ENCODE measurements around the gene NINJ1. TPM values are rescaled to one million over a fixed set of nuclear protein-coding genes. Genes with fewer than 3 reads are reported as not detected.
A peak's percentile ranks its signal among the peaks of the same experiment; 100 is the strongest.

Gene NINJ1
- total and polyA plus RNA-seq, 2 of the 4 experiments (the other 2 are of a cell fraction) = 21.9 to 38.8 TPM

GRCh38 chr9:93114984-93115335, 19.1 kb downstream of the NINJ1 start:
- CTCF ChIA-PET = no interaction called here
- TF ChIP-seq RCOR1 (IDR thresholded peaks at IDR 0.05; ENCODE audit: insufficient replicate concordance, low read length) = no peak
- no peak for TF ChIP-seq POLR2A (IDR thresholded peaks at IDR 0.05; ENCODE audit: low read depth, low read length)
- TF ChIP-seq RAD21 (IDR thresholded peaks at IDR 0.05; ENCODE audit: low read length) = no peak
- TF ChIP-seq FOS (IDR thresholded peaks at IDR 0.05; ENCODE audit: low read depth, low read length) = no peak
- TF ChIP-seq MAFK (IDR thresholded peaks at IDR 0.05; ENCODE audit: low read depth, low read length) = no peak
- TF ChIP-seq ELK1 (IDR thresholded peaks at IDR 0.05; ENCODE audit: borderline replicate concordance, low read depth, low read length) = no peak
- TF ChIP-seq USF2 (IDR thresholded peaks at IDR 0.05; ENCODE audit: low read depth, low read length) = no peak
- no peak for TF ChIP-seq RFX5 (IDR thresholded peaks at IDR 0.05; ENCODE audit: low read depth, low read length)
- no peak for TF ChIP-seq NFE2L2 (IDR thresholded peaks at IDR 0.05; ENCODE audit: low read depth, low read length)
- no peak for TF ChIP-seq BHLHE40 (IDR thresholded peaks at IDR 0.05; ENCODE audit: low read depth, low read length)
- TF ChIP-seq MXI1 (IDR thresholded peaks at IDR 0.05; ENCODE audit: borderline replicate concordance, low read depth, low read length) = no peak
- TF ChIP-seq CHD1 (IDR thresholded peaks at IDR 0.05; ENCODE audit: low read depth, low read length) = no peak
- TF ChIP-seq CEBPB (IDR thresholded peaks at IDR 0.05; ENCODE audit: low read depth, low read length) = no peak
- no peak for TF ChIP-seq SMC3 (IDR thresholded peaks at IDR 0.05; ENCODE audit: low read depth, low read length)
- no peak for TF ChIP-seq CTCF (conservative IDR thresholded peaks at IDR 0.05; ENCODE audit: low read depth, low read length)
- H4K20me1 ChIP-seq (ENCODE audit: insufficient read depth, low read length) = no peaks in the 10 kb centered on the region; the same call in 1 of the 2 replicates
- H2BK20ac ChIP-seq (ENCODE audit: low read depth, low read length) = no peak overlapping the region
- H2AK5ac ChIP-seq (ENCODE audit: low read depth, low read length) = no peak overlapping the region
- peak overlapping the region; percentile 15 for H2AK9ac ChIP-seq (replicated peaks; ENCODE audit: low read depth, low read length, poor library complexity)
- H2BK120ac ChIP-seq (ENCODE audit: low read depth, low read length) = no peak overlapping the region
- H3K18ac ChIP-seq (ENCODE audit: low read depth, low read length) = no peak overlapping the region
- no peak overlapping the region for H3K4me2 ChIP-seq (ENCODE audit: low read depth, low read length)
- H2BK15ac ChIP-seq (ENCODE audit: low read depth, low read length) = no peak overlapping the region
- H2AFZ ChIP-seq (replicated peaks; ENCODE audit: low read length, poor library complexity) = no peak overlapping the region
- POLR2A ChIA-PET (ENCODE audit: unreplicated experiment) = no interaction called here
- H4K8ac ChIP-seq (ENCODE audit: low read depth in 2 of 2, low read length in 2 of 2) = no peak overlapping the region
- DNase-seq = no peak
- H4K91ac ChIP-seq (ENCODE audit: insufficient read depth, low read depth, low read length) = no peak overlapping the region
- WGBS, 2 experiments (ENCODE audit: extremely low coverage in 2 of 2, insufficient read length in 1 of 2) = 63% methylated on average over 1 of the region's 5 CpGs; no CpG with 5 or more reads in 1 of the 2 experiments
- H3K79me1 ChIP-seq (ENCODE audit: low read depth in 1 of 2, low read length in 2 of 2) = 0 out of 4 replicates have a peak, but pooled peaks cover 3 to 5% of the 10 kb centered on the region in 2 experiments
- H3K14ac ChIP-seq (replicated peaks; ENCODE audit: low read depth, low read length) = no peak overlapping the region
- intact Hi-C loops (cut with micrococcal nuclease) (no loop called here), in situ Hi-C loops (cut with MboI; ENCODE audit: low sequenced_read_pairs) (loop anchor here (10.0 to 25.0 kb wide), 2 partner anchors 340 to 447 kb away; partner anchors contain the start of genes FAM120A and FAM120AOS), dilution Hi-C loops (cut with HindIII; ENCODE audit: low sequenced_read_pairs, unreplicated experiment) (no loop called here)
- H2BK5ac ChIP-seq (ENCODE audit: low read depth, low read length, poor library complexity, severe bottlenecking) = no peak overlapping the region
- no peaks in the 10 kb centered on the region for H3K9me3 ChIP-seq (ENCODE audit: control insufficient read depth, insufficient read depth, low read length)
- no peak overlapping the region for H3K23ac ChIP-seq (ENCODE audit: low read depth, low read length)
- no TSS peak for BruUV-seq (replicated peaks)
- no peak overlapping the region; the same call in 1 of the 2 replicates for H3K4ac ChIP-seq (ENCODE audit: low read depth, low read length)
- no peak overlapping the region for H4K5ac ChIP-seq (ENCODE audit: low read depth, low read length)
- peaks cover 9% of the 10 kb centered on the region for H3K4me1 ChIP-seq (ENCODE audit: control insufficient read depth, insufficient read depth, low read length)
- peaks cover 16% of the 10 kb centered on the region for H3K36me3 ChIP-seq (ENCODE audit: control insufficient read depth, insufficient read depth, low read length)
- no peak for ATAC-seq (ENCODE audit: low read depth)
- H3K27ac ChIP-seq (ENCODE audit: insufficient read depth, low read length) = no peak overlapping the region
- H3K56ac ChIP-seq (ENCODE audit: extremely low read depth, insufficient read depth, low read length) = no peak overlapping the region
- H3K9ac ChIP-seq (ENCODE audit: low read depth, low read length) = no peak overlapping the region
- no peak overlapping the region for H3K4me3 ChIP-seq (ENCODE audit: insufficient read depth, low read depth, low read length)
- peaks cover 15% of the 10 kb centered on the region for H3K9me1 ChIP-seq (ENCODE audit: insufficient read depth, low read length)
- H3K27me3 ChIP-seq (ENCODE audit: control insufficient read depth, insufficient read depth, low read length) = no peaks in the 10 kb centered on the region
